GM12878 (cell line): ENCODE results near the gene PIK3R4. TPM values are rescaled to one million over a fixed set of nuclear protein-coding genes. Genes with fewer than 3 reads are reported as not detected.

ENCODE experiments used
- ATAC-seq: fragments of 200-7000 bp; cut with Tn5 transposase; 3 replicates; pipeline ENCODE4 v1.9.1; 2020; ENCODE audit warnings: mild to moderate bottlenecking, moderate library complexity
- BruUV-seq: library from RNA; stranded (reverse); fragments of 400-500 nt; replicated peaks from 2 replicates; lab custom pipeline; 2021; lab: Mats Ljungman, UMichigan
- CTCF ChIA-PET: fragments of 300-600 bp; sonication (Branson Sonifier 250); formaldehyde crosslinking; extraction: SDS; loops from one replicate; lab custom pipeline; 2021; ENCODE audit warnings: inconsistent platforms; lab: Yijun Ruan, JAX
- POLR2A ChIA-PET: fragments of 350-600 bp; formaldehyde crosslinking; extraction: SDS; loops from one replicate; lab custom pipeline; 2021; ENCODE audit warnings: inconsistent platforms; lab: Charles Lee
- RAD21 ChIA-PET: fragments of 300-600 bp; sonication (Branson Sonifier 250); formaldehyde crosslinking; loops from one replicate; lab custom pipeline; 2023; ENCODE audit warnings: antibody characterized with exemption; ENCODE audit not compliant: unreplicated experiment; lab: Charles Lee
- SMC1A ChIA-PET: fragments of 300-600 bp; sonication (Branson Sonifier 250); formaldehyde crosslinking; loops from one replicate; lab custom pipeline; 2023; ENCODE audit not compliant: unreplicated experiment, uncharacterized antibody; lab: Charles Lee
- DNase-seq: peaks from one replicate; pipeline ENCODE4 v3.0.0-alpha.2; 2011; ENCODE audit warnings: low read depth, low spot score
- FAIRE-seq: peaks from 3 replicates; lab custom pipeline; 2011; peaks lifted over from hg19 to GRCh38; lab: Jason Lieb, UNC
- H2AFZ ChIP-seq: 2 replicates; pipeline ENCODE4 v1.6.0; 2011; ENCODE audit warnings: low read depth, low read length, control low read depth; ENCODE audit not compliant: control insufficient read depth
- H3K27ac ChIP-seq: 2 replicates; pipeline ENCODE4 v1.5.1; 2011; ENCODE audit warnings: control low read depth; ENCODE audit not compliant: control insufficient read depth, insufficient read depth
- H3K27me3 ChIP-seq, 2 experiments: replicated peaks in 1 of 2; 2 replicates each; pipeline versions ENCODE4 v1.6.0 to v1.6.1; 2011; ENCODE audit warnings: low read length in 1 of 2; ENCODE audit not compliant: control insufficient read depth in 2 of 2, insufficient read depth in 2 of 2
- H3K36me3 ChIP-seq, 2 experiments: 2 replicates each; pipeline ENCODE4 v1.5.1; 2011; ENCODE audit warnings: low read length in 1 of 2; ENCODE audit not compliant: control insufficient read depth in 2 of 2, insufficient read depth in 2 of 2
- H3K4me1 ChIP-seq: 2 replicates; pipeline ENCODE4 v1.6.1; 2011; ENCODE audit warnings: mild to moderate bottlenecking, low read length, moderate library complexity, mixed read lengths; ENCODE audit not compliant: control insufficient read depth, insufficient read depth
- H3K4me2 ChIP-seq: 2 replicates; pipeline ENCODE4 v1.6.0; 2011; ENCODE audit warnings: control low read depth; ENCODE audit not compliant: control insufficient read depth, insufficient read depth
- H3K4me3 ChIP-seq: fragments of 200-600 bp; sonication (generic); 2 replicates; pipeline ENCODE4 v1.5.1; 2016
- H3K79me2 ChIP-seq: 2 replicates; pipeline ENCODE4 v1.6.0; 2011; ENCODE audit warnings: low read length; ENCODE audit not compliant: control insufficient read depth, insufficient read depth
- H3K9ac ChIP-seq: 2 replicates; pipeline ENCODE4 v1.8.0; 2011; ENCODE audit warnings: low read length, control low read depth, mixed read lengths; ENCODE audit not compliant: control insufficient read depth, insufficient read depth
- H3K9me3 ChIP-seq: replicated peaks from 3 replicates; pipeline ENCODE4 v1.5.1; 2011; ENCODE audit warnings: mild to moderate bottlenecking, low read length; ENCODE audit not compliant: control insufficient read depth, insufficient read depth
- H4K20me1 ChIP-seq: 2 replicates; pipeline ENCODE4 v1.6.0; 2011; ENCODE audit not compliant: control insufficient read depth, insufficient read depth
- ATF7 ChIP-seq: fragments of 450-650 bp; IDR thresholded peaks from 2 replicates; pipeline ENCODE4 v1.6.1; 2016; ENCODE audit warnings: low read depth, mild to moderate bottlenecking
- CREB1 ChIP-seq: IDR thresholded peaks from 2 replicates; pipeline ENCODE4 v1.6.1; 2012; ENCODE audit warnings: low read depth, mild to moderate bottlenecking, inconsistent platforms
- E2F4 ChIP-seq: IDR thresholded peaks from 2 replicates; pipeline ENCODE4 v1.6.1; 2012; ENCODE audit warnings: low read depth, low read length, improper control_type of control experiment
- EP300 ChIP-seq, 2 experiments: fragments of 150-350 bp in 1 of 2; IDR thresholded peaks; 2 replicates each; pipeline ENCODE4 v1.6.1; 2011 to 2012; ENCODE audit warnings: low read depth in 2 of 2, low read length in 2 of 2, borderline replicate concordance in 1 of 2, improper control_type of control experiment in 1 of 2, inconsistent platforms in 1 of 2; ENCODE audit not compliant: control insufficient read depth in 1 of 2
- HDAC2 ChIP-seq: fragments of 200-600 bp; sonication (generic); IDR thresholded peaks from 2 replicates; pipeline ENCODE4 v1.6.1; 2017
- KAT2A ChIP-seq: conservative IDR thresholded peaks from 2 replicates; pipeline ENCODE4 v1.6.1; 2011; ENCODE audit warnings: low read depth, low read length; ENCODE audit not compliant: control insufficient read depth
- MEF2A ChIP-seq: IDR thresholded peaks from 2 replicates; pipeline ENCODE4 v1.6.1; 2011; ENCODE audit warnings: low read depth, mild to moderate bottlenecking, low read length, moderate library complexity; ENCODE audit not compliant: insufficient read depth
- MTA3 ChIP-seq: IDR thresholded peaks from 2 replicates; pipeline ENCODE4 v1.6.1; 2012; ENCODE audit warnings: low read length, inconsistent platforms, borderline replicate concordance
- MXI1 ChIP-seq: fragments of 150-350 bp; IDR thresholded peaks from 2 replicates; pipeline ENCODE4 v1.6.1; 2011; ENCODE audit warnings: low read depth, mild to moderate bottlenecking, inconsistent platforms, low read length, improper control_type of control experiment
- MYB ChIP-seq: fragments of 150-350 bp; IDR thresholded peaks from 2 replicates; pipeline ENCODE4 v1.6.1; 2014; ENCODE audit warnings: mild to moderate bottlenecking, low read depth, low read length, borderline replicate concordance
- NBN ChIP-seq: fragments of 450-650 bp; IDR thresholded peaks from 2 replicates; pipeline ENCODE4 v1.6.1; 2016
- SUPT20H ChIP-seq: IDR thresholded peaks from 2 replicates; pipeline ENCODE4 v1.6.1; 2011; ENCODE audit warnings: low read depth, mild to moderate bottlenecking, low read length, moderate library complexity, borderline replicate concordance; ENCODE audit not compliant: control insufficient read depth
- SUZ12 ChIP-seq: fragments of 200-600 bp; sonication (generic); IDR thresholded peaks from one replicate; pipeline ENCODE4 v1.6.1; 2018; ENCODE audit warnings: antibody characterized with exemption, mild to moderate bottlenecking; ENCODE audit not compliant: unreplicated experiment
- TAF1 ChIP-seq: IDR thresholded peaks from 2 replicates; pipeline ENCODE4 v1.6.1; 2011; ENCODE audit warnings: mild to moderate bottlenecking, low read depth, low read length, borderline replicate concordance
- WGBS: methylation state at CpG from one replicate; pipeline ENCODE4 v1.1.6; 2016; ENCODE audit warnings: low lambda C conversion rate; ENCODE audit not compliant: insufficient replicate concordance, insufficient coverage; ENCODE audit errors: missing lambda C conversion rate; 5-methylcytosine and 5-hydroxymethylcytosine counted together
- in situ Hi-C: fragments of 300-500 bp; cut with MboI; formaldehyde crosslinking; loops from 9 replicates; pipeline ENCODE4 v1.14.3; 2018; ENCODE audit warnings: mixed read lengths
- intact Hi-C: fragments of 100-400 bp; cut with micrococcal nuclease; formaldehyde crosslinking; loops from one replicate; pipeline ENCODE4 v1.14.2; 2022; ENCODE audit not compliant: unreplicated experiment
- polyA plus RNA-seq, 11 experiments: library from polyadenylated mRNA; depleted of rRNA in 4 of 11; unstranded in 6 of 11; stranded (reverse) in 5 of 11; fragments of >200 nt; fragmentation: Nextera tagmentation in 4 of 11; fragmentation: Illumina TruSeq in 1 of 11; extraction: Ambion mirVana in 4 of 11; extraction: Trizol in 1 of 11; gene quantifications; 1 replicate in 1 of 11; 2 replicates in 10 of 11; pipeline versions ENCODE4 v1.2.1 to v1.2.3, GENCODE V29; 2011 to 2016; ENCODE audit warnings: inconsistent platforms in 2 of 11, missing spikeins in 2 of 11, low read depth in 1 of 11
- total RNA-seq, 4 experiments: library from RNA; depleted of rRNA in 3 of 4; stranded (reverse); fragments of >200 nt in 3 of 4; fragmentation: Illumina TruSeq in 1 of 4; extraction: Trizol in 1 of 4; gene quantifications; 2 replicates each; pipeline versions ENCODE4 v1.2.1 to v1.2.3, GENCODE V29; 2013 to 2021

PIK3R4 gene
- total and polyA plus RNA-seq, 10 of the 15 experiments (the other 5 are each of a cell fraction or from before 2014, with no cell fraction given) = 22.6 to 50.2 (median 31.1) TPM

DNA sequence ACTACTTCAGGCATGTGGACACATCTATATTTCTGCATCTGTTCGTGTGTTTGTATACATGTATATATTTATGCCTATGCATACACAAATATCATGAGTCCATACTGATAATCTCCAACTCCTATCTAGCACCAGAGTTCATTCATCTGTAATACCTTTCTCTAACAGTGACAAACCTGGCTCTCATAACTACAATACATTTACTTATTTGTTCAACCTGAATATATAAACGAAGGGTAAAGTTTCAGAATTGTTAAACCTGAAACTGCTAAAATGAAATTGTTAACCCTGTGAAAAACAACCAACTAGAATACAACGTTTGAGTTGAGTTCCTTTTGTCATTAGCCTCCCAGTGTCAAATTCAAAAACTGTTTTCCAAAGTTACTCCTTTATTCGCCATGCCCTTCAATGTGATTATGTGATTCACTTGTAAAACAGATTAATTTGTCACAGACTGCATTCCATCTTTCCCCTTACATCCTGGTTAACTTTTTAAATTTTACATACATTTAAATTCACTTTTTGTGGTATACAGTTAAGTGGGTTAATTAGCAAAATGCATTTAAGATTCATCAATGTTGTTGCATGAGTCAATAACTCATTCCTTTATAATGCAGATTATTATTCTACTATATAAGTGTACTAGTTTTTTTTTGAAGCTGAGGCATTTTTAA is 58.5 kb downstream of the PIK3R4 start:
- no peak overlapping the region for H2AFZ ChIP-seq
- H3K36me3 ChIP-seq = peaks cover 0 to 5% of the 10 kb centered on the region in 2 experiments; a peak in 2 of 4 replicates
- no peak overlapping the region for H3K4me3 ChIP-seq
- H3K79me2 ChIP-seq = no peaks in the 10 kb centered on the region
- no peak for DNase-seq
- in situ Hi-C loops = no loop called here
- peak; percentile 23 for FAIRE-seq
- H3K27ac ChIP-seq = no peak overlapping the region
- H3K9ac ChIP-seq = no peak overlapping the region
- no peaks in the 10 kb centered on the region; the same call in 2 of the 3 replicates for H3K9me3 ChIP-seq
- ChIA-PET CTCF (interaction anchor here (0.7 to 0.8 kb wide), 5 partner anchors 11 to 412 kb away, joined by 3 read pairs; no protein-coding TSS in a partner anchor), POLR2A (no interaction called here), RAD21 (no interaction called here), SMC1A (interaction anchor here (0.6 to 1.1 kb wide), 3 partner anchors 11 to 37 kb away, joined by 3 to 5 read pairs (median 3); no protein-coding TSS in a partner anchor)
- no TSS peak for BruUV-seq
- intact Hi-C loops = no loop called here
- no peak for TF ChIP-seq NBN
- TF ChIP-seq SUZ12 = no peak
- peak; percentile 82 for ATAC-seq
- no peak overlapping the region for H3K4me2 ChIP-seq
- 42% methylated on average over 4 of the region's 4 CpGs for WGBS
- no peaks in the 10 kb centered on the region for H4K20me1 ChIP-seq
- H3K27me3 ChIP-seq = no peaks in the 10 kb centered on the region
- peaks cover 4% of the 10 kb centered on the region; the same call in 1 of the 2 replicates for H3K4me1 ChIP-seq

DNA sequence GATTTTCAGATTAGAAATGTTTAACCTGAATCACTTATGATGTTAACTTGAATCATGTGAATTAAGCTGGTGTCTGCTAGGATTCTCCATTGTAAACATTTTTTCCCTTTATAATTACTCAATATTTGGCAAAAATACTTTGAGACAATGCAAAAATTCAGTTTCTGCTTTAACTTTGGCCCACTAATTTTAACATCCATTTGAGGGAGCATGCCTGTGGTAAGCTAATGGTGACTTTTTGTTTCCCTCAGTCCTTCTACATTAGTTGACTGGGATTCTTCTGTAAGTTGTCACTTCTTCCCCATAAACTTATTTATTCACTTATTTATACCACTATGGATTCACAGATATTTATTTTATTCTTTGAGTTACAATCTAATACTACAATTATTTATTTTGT is 59.3 kb downstream of the PIK3R4 start:
- CTCF ChIA-PET = interaction anchor here (0.7 to 0.8 kb wide), 4 partner anchors 12 to 411 kb away, joined by 3 read pairs; no protein-coding TSS in a partner anchor
- intact Hi-C loops = no loop called here
- no peak for FAIRE-seq

More for the DNA sequence above, 59.3 kb downstream of the PIK3R4 start:
- no peak overlapping the region for H3K9ac ChIP-seq
- peaks cover 0 to 5% of the 10 kb centered on the region in 2 experiments; a peak in 2 of 4 replicates for H3K36me3 ChIP-seq
- no TSS peak for BruUV-seq
- ChIA-PET SMC1A (interaction anchor here (0.6 to 1.1 kb wide), 2 partner anchors 10 to 38 kb away, joined by 3 to 5 read pairs; no protein-coding TSS in a partner anchor), POLR2A (no interaction called here), RAD21 (no interaction called here)
- DNase-seq (no peak), ATAC-seq (no peak)
- no peak for TF ChIP-seq EP300 (IDR thresholded peaks at IDR 0.05; ENCODE audit: borderline replicate concordance in 1 of 2, control insufficient read depth in 1 of 2, low read depth in 2 of 2, low read length in 2 of 2)
- TF ChIP-seq MYB = no peak
- no peak for TF ChIP-seq MTA3
- no peak for TF ChIP-seq HDAC2
- TF ChIP-seq NBN = no peak
- TF ChIP-seq ATF7 = no peak
- no peak for TF ChIP-seq MEF2A
- no peak for TF ChIP-seq KAT2A
- no peak for TF ChIP-seq SUPT20H
- no peak for TF ChIP-seq MXI1
- TF ChIP-seq TAF1 = no peak
- no peak for TF ChIP-seq E2F4
- TF ChIP-seq CREB1 = no peak
- H3K27ac ChIP-seq = no peak overlapping the region
- H3K4me3 ChIP-seq = no peak overlapping the region
- no peaks in the 10 kb centered on the region for H4K20me1 ChIP-seq
- H3K9me3 ChIP-seq = no peaks in the 10 kb centered on the region; the same call in 2 of the 3 replicates
- H3K4me2 ChIP-seq = no peak overlapping the region
- peaks cover 4% of the 10 kb centered on the region; the same call in 1 of the 2 replicates for H3K4me1 ChIP-seq
- H3K79me2 ChIP-seq = no peaks in the 10 kb centered on the region
- H3K27me3 ChIP-seq = no peaks in the 10 kb centered on the region
- no peak overlapping the region for H2AFZ ChIP-seq
- in situ Hi-C loops = no loop called here
